GM23338 (cell line): ENCODE data around the gene PRKCD. TPM values are rescaled to one million over a fixed set of nuclear protein-coding genes. Genes with fewer than 3 reads are reported as not detected.

Experiments used
- ATAC-seq: fragments of 200-7000 bp; cut with Tn5 transposase; 3 replicates; pipeline ENCODE4 v1.9.1; 2020
- DNase-seq: peaks from one replicate; pipeline ENCODE4 v3.0.0-alpha.2; 2015; ENCODE audit warnings: low spot score
- H2AFZ ChIP-seq: fragments of 200-600 bp; sonication (generic); 2 replicates; pipeline ENCODE4 v1.8.0; 2016; ENCODE audit warnings: antibody characterized with exemption, mild to moderate bottlenecking, moderate library complexity
- H3F3A ChIP-seq: fragments of 200-600 bp; sonication (generic); replicated peaks from 2 replicates; pipeline ENCODE4 v1.8.0; 2017; ENCODE audit warnings: antibody characterized with exemption, mixed run types, low read depth
- H3K27ac ChIP-seq: fragments of 200-600 bp; sonication (generic); 2 replicates; pipeline ENCODE4 v1.6.1; 2016; ENCODE audit warnings: low read depth
- H3K27me3 ChIP-seq: fragments of 200-600 bp; sonication (generic); 2 replicates; pipeline ENCODE4 v1.8.0; 2016; ENCODE audit warnings: mild to moderate bottlenecking, mixed run types, moderate library complexity; ENCODE audit not compliant: insufficient read depth
- H3K36me3 ChIP-seq: fragments of 200-600 bp; sonication (generic); 2 replicates; pipeline ENCODE4 v1.8.0; 2016; ENCODE audit warnings: mild to moderate bottlenecking; ENCODE audit not compliant: insufficient read depth
- H3K4me1 ChIP-seq: fragments of 200-600 bp; sonication (generic); 2 replicates; pipeline ENCODE4 v1.8.0; 2016; ENCODE audit warnings: mild to moderate bottlenecking, moderate library complexity; ENCODE audit not compliant: insufficient read depth
- H3K4me2 ChIP-seq: fragments of 200-600 bp; sonication (generic); 2 replicates; pipeline ENCODE4 v1.7.1; 2017; ENCODE audit warnings: mixed run types
- H3K4me3 ChIP-seq: fragments of 200-600 bp; sonication (generic); 2 replicates; pipeline ENCODE4 v1.6.1; 2016; ENCODE audit warnings: mixed run types
- H3K79me2 ChIP-seq: fragments of 200-600 bp; sonication (generic); replicated peaks from 2 replicates; pipeline ENCODE4 v1.8.0; 2017; ENCODE audit warnings: mild to moderate bottlenecking; ENCODE audit not compliant: insufficient read depth
- H3K9me2 ChIP-seq: fragments of 200-600 bp; sonication (generic); 2 replicates; pipeline ENCODE4 v1.8.0; 2017; ENCODE audit not compliant: insufficient read depth
- H4K20me1 ChIP-seq: fragments of 200-600 bp; sonication (generic); replicated peaks from 2 replicates; pipeline ENCODE4 v1.8.0; 2017; ENCODE audit warnings: mild to moderate bottlenecking; ENCODE audit not compliant: insufficient read depth
- H3K27ac Mint-ChIP-seq: 2 replicates; pipeline ENCODE4 v1.8.0; 2020; ENCODE audit warnings: inconsistent platforms, mild to moderate bottlenecking, moderate library complexity, mixed read lengths
- H3K27me3 Mint-ChIP-seq: 3 replicates; pipeline ENCODE4 v1.8.0; 2022; ENCODE audit warnings: low read depth, mild to moderate bottlenecking, moderate library complexity, mixed read lengths, inconsistent platforms; ENCODE audit not compliant: insufficient read depth, poor library complexity
- H3K36me3 Mint-ChIP-seq: 3 replicates; pipeline ENCODE4 v1.8.0; 2021; ENCODE audit warnings: low read depth, mild to moderate bottlenecking, inconsistent platforms, moderate library complexity, mixed read lengths
- H3K4me1 Mint-ChIP-seq: 3 replicates; pipeline ENCODE4 v1.8.0; 2020; ENCODE audit warnings: mild to moderate bottlenecking, inconsistent platforms, mixed read lengths
- H3K4me3 Mint-ChIP-seq: 3 replicates; pipeline ENCODE4 v1.8.0; 2021; ENCODE audit warnings: moderate library complexity, mild to moderate bottlenecking, inconsistent platforms, mixed read lengths
- H3K9me3 Mint-ChIP-seq: 3 replicates; pipeline ENCODE4 v1.8.0; 2020; ENCODE audit warnings: moderate library complexity, mild to moderate bottlenecking, inconsistent platforms, mixed read lengths
- ETS1 ChIP-seq: IDR thresholded peaks from 2 replicates; pipeline ENCODE4 v1.6.1; 2016; ENCODE audit warnings: antibody characterized with exemption
- EZH2phosphoT487 ChIP-seq: fragments of 200-600 bp; sonication (generic); IDR thresholded peaks from one replicate; pipeline ENCODE4 v1.8.1; 2018; ENCODE audit warnings: antibody characterized with exemption; ENCODE audit not compliant: unreplicated experiment
- JUNB ChIP-seq: IDR thresholded peaks from one replicate; pipeline ENCODE4 v1.6.1; 2016; ENCODE audit warnings: antibody characterized with exemption; ENCODE audit not compliant: unreplicated experiment
- NANOG ChIP-seq: IDR thresholded peaks from 2 replicates; pipeline ENCODE4 v1.6.1; 2016; ENCODE audit warnings: antibody characterized with exemption, borderline replicate concordance
- POLR2AphosphoS5 ChIP-seq: IDR thresholded peaks from 2 replicates; pipeline ENCODE4 v1.6.1; 2016; ENCODE audit warnings: antibody characterized with exemption, low read depth
- REST ChIP-seq: IDR thresholded peaks from one replicate; pipeline ENCODE4 v1.6.1; 2018; ENCODE audit warnings: antibody characterized with exemption; ENCODE audit not compliant: unreplicated experiment
- ZNF114 ChIP-seq: fragments of 250-450 bp; sonication (Bioruptor Pico); IDR thresholded peaks from 2 replicates; pipeline ENCODE4 v1.5.0; 2020; ENCODE audit warnings: mild to moderate bottlenecking, moderate library complexity
- ZNF462 ChIP-seq: fragments of 250-450 bp; sonication (Bioruptor Pico); IDR thresholded peaks from 2 replicates; pipeline ENCODE4 v1.5.0; 2020; ENCODE audit warnings: mild to moderate bottlenecking, moderate library complexity
- polyA plus RNA-seq: library from polyadenylated mRNA; unstranded; fragments of >200 nt; fragmentation: Nextera tagmentation; extraction: Ambion mirVana; gene quantifications from 2 replicates; pipeline ENCODE4 v1.2.1, GENCODE V29; 2016
- total RNA-seq: library from RNA; depleted of rRNA; stranded (reverse); fragments of >200 nt; shearing (Covaris generic); gene quantifications from 2 replicates; pipeline ENCODE4 v1.2.3, GENCODE V29; 2014

PRKCD gene
- total and polyA plus RNA-seq, 2 experiments from 2014 or later = 11.3 to 11.8 TPM

GRCh38 chr3:53151870-53152660 lies 8.9 kb upstream of the PRKCD start:
- H3K36me3 Mint-ChIP-seq = no peaks in the 10 kb centered on the region
- H3K36me3 ChIP-seq = no peaks in the 10 kb centered on the region
- no peak overlapping the region for H3K27ac ChIP-seq
- TF ChIP-seq ETS1 (no peak), REST (no peak), POLR2AphosphoS5 (no peak), EZH2phosphoT487 (no peak)
- H3K4me3 Mint-ChIP-seq = no peak overlapping the region
- no peak for ATAC-seq
- H3F3A ChIP-seq = no peaks in the 10 kb centered on the region
- no peak overlapping the region for H3K4me3 ChIP-seq
- no peaks in the 10 kb centered on the region for H3K9me3 Mint-ChIP-seq
- H3K79me2 ChIP-seq = no peaks in the 10 kb centered on the region
- peaks cover 9% of the 10 kb centered on the region for H3K27me3 Mint-ChIP-seq
- no peak overlapping the region for H3K27ac Mint-ChIP-seq
- H3K4me1 ChIP-seq = peaks cover 7% of the 10 kb centered on the region; the same call in 1 of the 2 replicates
- H4K20me1 ChIP-seq = no peaks in the 10 kb centered on the region
- peaks cover 13% of the 10 kb centered on the region for H3K4me1 Mint-ChIP-seq
- H3K4me2 ChIP-seq = no peak overlapping the region
- H3K27me3 ChIP-seq = no peaks in the 10 kb centered on the region; the same call in 1 of the 2 replicates
- no peak for DNase-seq
- no peak overlapping the region for H2AFZ ChIP-seq
- H3K9me2 ChIP-seq = no peaks in the 10 kb centered on the region

- no peak overlapping the region for H3K4me3 Mint-ChIP-seq
- no peak for TF ChIP-seq ZNF462 (CRISPR knock-in tag)
- TF ChIP-seq NANOG = no peak
- TF ChIP-seq ZNF114 (CRISPR knock-in tag) = no peak
- no peak for TF ChIP-seq ETS1
- TF ChIP-seq JUNB = no peak
- TF ChIP-seq EZH2phosphoT487 = no peak
Measured at GRCh38 chr3:53153264-53153823, 7.7 kb upstream of the PRKCD start.

More at GRCh38 chr3:53153264-53153823, 7.7 kb upstream of the PRKCD start:
- ATAC-seq (no peak), DNase-seq (no peak)
- Histone ChIP-seq H3K79me2 (no peaks in the 10 kb centered on the region), H2AFZ (no peak overlapping the region), H3K27ac (no peak overlapping the region), H3K4me1 (peaks cover 12% of the 10 kb centered on the region; the same call in 1 of the 2 replicates), H3K36me3 (no peaks in the 10 kb centered on the region), H4K20me1 (no peaks in the 10 kb centered on the region), H3K4me3 (no peak overlapping the region), H3K4me2 (no peak overlapping the region), H3F3A (no peaks in the 10 kb centered on the region), H3K27me3 (no peaks in the 10 kb centered on the region; the same call in 1 of the 2 replicates), H3K9me2 (no peaks in the 10 kb centered on the region)
- H3K9me3 Mint-ChIP-seq = no peaks in the 10 kb centered on the region
- peaks cover 10% of the 10 kb centered on the region for H3K27me3 Mint-ChIP-seq
- peaks cover 20% of the 10 kb centered on the region for H3K4me1 Mint-ChIP-seq
- H3K27ac Mint-ChIP-seq = no peak overlapping the region
- no peaks in the 10 kb centered on the region for H3K36me3 Mint-ChIP-seq
